NCI-H1048 (cell line): ENCODE results near the gene FAM78B.

Experiments
- DNase-seq: peaks from one replicate; lab custom pipeline; 2025; lab: John Stamatoyannopoulos, UW

The FAM78B gene

GRCh38 chr1:166164646-166164994, 2.2 kb downstream of the FAM78B start:
- DNase-seq, result no peak

DNA sequence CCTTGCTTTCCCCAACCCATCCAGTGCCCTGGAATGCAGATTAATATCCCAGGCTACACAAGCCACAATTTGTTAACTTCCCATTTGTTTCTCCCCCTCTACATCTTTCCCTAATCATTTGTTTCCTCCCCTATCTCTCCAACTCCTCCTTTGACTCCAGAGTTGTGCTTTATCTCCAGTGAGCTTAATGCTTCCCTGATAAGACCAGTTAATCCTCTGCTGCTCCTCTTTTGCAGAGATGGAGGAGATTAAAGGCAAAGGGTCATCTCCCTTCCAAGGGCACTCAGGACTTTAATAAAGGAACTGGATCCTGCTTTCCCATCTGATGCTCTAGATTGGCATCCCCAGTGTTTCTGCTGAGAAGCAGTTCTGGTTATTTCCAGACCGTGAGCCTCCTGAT, 7.1 kb downstream of the FAM78B start:
- no peak for DNase-seq

DNA sequence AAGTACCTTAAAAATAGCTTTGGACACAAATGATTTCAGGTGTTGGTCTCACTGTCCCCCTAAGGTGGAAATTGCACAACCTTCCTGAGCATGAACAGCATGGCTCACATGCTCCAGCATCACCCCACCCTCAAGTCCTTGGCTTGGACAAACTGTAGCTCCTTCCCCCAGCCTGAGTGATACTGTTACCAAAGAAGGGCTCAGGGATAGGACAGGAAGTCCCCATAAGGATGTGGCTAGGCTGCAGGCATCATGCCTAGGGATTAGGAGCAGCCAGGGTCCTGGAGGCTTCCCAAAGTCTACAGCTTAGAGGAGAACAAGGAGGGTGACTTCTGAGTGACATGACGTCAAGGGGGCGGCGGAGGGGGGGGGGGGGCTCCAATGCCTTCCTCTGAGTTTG, 10.1 kb downstream of the FAM78B start:
- no peak for DNase-seq

DNA sequence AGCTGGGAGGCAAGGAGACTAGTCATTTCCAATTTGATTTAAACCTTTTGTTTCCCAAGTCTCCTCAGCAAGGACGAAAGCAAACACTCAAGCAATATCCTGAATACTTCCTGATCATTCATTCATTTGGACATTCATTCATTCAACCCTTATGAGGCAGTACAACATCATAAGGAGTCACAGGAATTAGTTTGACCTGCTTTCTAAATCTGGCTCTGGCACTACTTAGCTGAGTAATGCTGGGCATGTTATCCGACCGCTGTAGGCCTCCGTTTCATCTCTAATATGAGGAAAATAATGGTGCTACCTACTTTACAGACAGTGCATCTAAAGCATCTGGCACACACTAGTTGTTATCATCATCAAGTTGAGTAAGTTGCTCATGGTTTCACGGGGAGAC, 11.7 kb downstream of the FAM78B start:
- no peak for DNase-seq

GRCh38 chr1:166153525-166154314, 13.1 kb downstream of the FAM78B start:
- no peak for DNase-seq

- no peak for DNase-seq
These were observed 13.8 kb downstream of the FAM78B start for GRCh38 chr1:166152978-166153377.

- no peak for DNase-seq
These were observed 15.0 kb downstream of the FAM78B start for GRCh38 chr1:166151804-166152203.

DNA sequence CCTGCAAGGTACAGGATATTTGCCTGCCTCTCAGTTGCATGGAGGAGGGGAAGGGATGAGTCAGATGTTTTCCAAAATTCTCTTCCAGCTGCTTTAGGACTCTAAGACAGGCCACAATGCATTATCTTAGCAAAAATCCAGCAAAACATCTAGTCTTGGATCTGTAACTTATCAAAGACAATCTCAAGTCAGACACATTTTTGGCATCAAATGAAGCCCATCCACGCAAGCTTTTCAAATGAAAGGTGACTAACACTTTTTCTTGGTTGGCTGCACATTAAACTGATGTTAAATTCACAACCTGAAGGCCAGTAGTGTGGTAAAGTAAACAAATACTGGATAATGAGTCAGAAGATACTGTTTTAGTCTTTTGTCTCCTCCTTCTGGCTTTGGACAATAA, 21.3 kb downstream of the FAM78B start:
- no peak for DNase-seq

DNA sequence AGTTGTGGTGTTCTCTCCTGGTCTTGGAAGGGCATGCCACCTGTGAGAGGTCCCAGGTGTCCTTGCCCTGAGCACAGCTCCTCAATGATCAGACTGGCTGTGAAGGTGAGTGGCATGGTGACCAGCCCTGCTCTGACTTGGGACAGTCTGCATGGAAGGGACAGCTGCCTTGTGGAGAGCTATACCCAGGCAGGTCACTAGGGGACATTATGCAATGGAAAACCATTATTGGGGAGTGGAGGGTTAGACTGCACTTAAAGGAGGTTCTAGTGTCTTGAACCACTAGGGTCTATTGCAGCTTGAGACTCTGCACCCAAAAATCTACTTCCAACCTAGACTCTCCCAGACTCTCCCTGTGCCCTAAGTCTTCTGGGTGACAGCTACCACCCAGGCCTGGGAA, 24.8 kb downstream of the FAM78B start:
- DNase-seq, result no peak

DNA sequence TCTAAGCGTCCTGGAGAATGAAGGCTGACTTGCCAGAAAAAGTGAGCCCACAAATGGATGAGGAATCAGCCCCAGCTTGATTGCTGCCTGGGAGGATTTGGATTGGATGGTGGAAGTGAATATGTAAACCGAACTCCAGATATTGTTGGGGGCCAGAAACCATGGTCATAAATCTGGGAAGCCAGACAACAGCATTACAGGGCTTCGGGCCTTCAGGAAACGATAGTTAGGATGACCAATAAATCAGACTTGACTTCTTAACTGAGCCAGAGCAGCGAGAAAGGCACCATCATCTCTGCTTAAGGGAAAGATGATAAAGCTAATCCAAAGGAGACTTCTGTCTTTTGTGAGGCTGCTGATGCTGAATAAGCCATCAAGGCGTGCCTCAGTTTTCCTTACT, 26.6 kb downstream of the FAM78B start:
- no peak for DNase-seq

DNA sequence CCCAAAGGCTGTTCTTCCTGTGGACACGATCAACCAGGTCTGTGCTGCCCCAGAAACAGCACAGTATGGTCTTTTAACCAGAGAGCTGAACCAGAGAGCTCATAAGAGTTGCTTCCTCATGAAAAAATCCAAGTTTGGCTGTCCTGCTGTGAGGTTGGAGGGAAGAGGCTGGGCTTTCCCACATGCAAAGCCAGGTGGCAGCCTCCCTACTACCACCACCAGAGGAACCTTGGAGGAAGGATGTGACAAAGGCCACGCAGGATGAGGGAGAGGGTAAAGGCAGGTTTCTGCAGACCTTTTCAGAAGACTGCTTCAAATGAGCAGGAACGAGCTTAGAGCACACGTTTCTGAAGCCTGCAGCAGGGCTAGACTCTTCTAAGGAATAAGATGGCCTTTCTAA, 27.1 kb downstream of the FAM78B start:
- no peak for DNase-seq

GRCh38 chr1:166136699-166137401, 30.0 kb downstream of the FAM78B start:
- DNase-seq, result no peak

DNA sequence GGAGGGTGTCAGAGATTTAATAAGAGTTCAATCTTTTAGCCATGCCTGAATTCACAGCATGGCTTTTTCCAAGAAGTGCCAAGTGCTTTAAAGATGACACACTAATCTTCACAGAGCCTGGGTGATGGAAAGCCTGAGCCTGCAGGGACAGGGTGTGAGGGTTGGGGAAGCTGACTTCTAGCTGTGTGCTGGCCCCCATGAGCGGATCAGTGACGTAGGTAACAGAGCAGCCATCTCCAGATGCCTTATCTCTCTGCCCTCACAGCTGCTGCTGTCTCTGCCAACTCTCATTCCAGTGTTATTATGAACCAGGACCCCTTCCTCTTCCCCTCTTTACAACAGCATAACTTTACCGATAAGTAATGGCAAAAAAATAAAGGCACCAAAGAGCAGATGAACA, 30.6 kb downstream of the FAM78B start:
- no peak for DNase-seq

DNA sequence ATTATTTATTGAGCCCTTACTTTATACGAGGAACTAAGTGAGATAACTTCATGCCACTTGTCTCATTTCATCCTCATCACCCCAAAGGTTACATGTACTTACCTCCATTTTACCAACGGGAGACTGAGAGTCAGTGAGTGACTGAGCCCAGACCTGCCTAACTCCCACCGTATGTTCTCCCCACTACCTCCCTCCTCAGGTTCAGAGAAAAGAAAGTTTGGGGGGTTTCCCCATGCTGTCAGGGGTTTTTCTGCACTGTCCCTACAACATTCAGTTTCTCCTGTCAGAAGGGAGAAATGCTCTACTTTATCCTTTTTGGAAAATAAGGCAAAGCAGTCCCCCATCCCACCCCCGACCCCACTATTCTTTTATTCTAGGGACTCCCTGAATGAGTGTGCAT, 32.9 kb downstream of the FAM78B start:
- DNase-seq, result no peak

- DNase-seq, result no peak
These were observed 33.4 kb downstream of the FAM78B start for GRCh38 chr1:166133276-166133841.

- no peak for DNase-seq
These were observed 34.3 kb downstream of the FAM78B start for GRCh38 chr1:166132496-166132895.

DNA sequence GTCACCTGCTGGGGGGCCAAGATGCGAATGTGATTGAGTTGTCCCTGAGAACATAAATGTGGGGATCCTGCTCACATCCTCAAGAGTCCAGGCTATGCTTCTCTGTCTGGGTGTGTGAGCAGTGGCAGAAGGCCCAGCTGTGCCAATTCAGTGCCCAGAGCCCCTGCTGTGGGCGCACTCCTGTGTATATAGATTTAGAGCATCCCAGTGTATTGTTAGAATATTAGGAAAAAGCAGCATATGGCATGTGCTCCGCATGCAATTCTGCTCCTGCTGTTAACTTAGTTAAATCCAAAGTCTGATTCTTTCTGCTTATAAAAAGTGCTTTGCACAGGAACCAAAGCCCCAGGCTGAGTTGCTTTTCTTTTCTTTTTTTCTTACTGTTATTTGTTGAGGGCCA, 37.8 kb downstream of the FAM78B start:
- no peak for DNase-seq

DNA sequence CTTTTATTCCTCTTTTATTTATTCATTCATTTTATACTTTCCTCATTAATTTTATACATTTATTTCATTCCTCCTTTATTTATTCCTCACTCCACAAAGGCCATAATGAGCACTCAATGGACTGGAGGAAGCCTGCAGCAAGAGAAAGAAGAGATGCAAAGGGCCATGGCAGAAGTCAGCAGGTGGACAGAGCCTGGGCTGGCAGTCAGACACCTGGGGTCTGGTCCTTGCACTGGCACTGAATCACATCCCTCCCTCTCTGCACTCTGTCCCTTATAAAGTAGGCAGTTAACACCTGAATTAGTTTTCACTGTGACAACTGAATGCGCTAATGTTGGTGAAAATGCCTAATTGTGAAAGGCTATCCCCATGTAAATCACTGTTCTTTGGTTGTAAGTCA, 38.6 kb downstream of the FAM78B start:
- DNase-seq, result no peak

DNA sequence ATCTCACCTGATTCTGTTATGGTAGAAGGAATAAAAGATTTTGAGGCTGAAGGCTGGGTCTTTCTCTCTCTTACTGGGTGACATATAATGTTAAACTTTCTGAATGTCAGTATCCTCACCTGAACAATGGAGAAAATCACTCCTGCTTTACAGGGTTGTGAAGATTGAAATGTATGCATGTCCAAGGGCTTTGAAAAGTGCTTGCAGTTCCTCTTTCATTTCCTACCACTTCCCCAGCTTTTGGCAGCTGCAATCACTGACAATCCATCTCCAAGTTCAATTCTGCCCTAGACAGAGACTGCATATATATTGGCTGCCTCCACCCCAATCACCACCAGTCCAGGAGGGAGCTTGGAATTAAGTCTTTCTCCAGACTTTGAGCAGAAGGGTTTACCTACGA, 39.8 kb downstream of the FAM78B start:
- no peak for DNase-seq

DNA sequence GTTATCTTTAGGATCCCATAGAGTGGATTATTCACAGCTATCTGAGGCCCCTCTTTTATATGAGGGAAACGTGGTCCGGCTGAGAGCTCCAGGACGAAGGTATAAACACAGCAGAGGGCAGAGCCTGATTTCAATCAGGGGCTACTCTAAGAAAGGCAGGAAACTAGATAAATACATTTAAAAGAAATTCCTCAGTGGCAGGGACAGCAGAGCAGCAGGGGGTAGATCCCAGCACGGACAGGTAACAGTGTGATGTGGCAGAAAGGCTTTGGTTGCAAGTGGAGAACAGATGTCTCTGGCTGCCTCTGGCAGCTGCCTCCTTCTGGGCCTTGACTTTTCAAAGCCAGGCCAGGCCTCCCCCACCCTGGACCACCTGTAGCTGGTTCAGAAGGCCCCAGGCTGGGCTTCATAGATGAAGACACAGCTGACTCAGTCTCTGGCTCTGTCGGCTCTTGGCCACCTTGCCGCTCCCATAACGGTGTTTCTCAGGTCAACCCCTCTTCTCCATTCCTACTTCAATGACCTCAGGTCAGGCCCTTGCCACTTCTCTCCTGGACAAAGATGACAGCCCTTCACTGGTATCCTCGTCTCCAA, 43.8 kb downstream of the FAM78B start:
- DNase-seq, result no peak

DNA sequence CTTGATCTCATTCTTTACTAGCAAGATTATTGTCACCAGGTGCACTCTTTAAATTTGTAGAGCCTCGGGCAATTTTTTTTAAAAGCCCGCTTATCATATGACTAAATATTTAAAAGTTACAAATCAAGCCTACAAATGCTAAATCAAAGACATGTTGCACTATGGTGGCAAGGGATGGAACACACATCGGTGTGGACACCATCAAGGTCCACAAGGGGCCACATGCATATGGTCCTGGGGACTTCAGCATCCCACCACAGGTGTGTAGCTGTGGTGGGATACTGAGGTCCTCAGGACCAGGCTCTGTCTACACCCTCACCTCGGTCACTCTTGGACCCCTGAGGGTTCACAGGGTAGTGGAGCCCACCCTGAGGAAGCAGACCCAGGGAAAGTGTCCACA, 45.8 kb downstream of the FAM78B start:
- no peak for DNase-seq

GRCh38 chr1:166120281-166120680, 46.5 kb downstream of the FAM78B start:
- no peak for DNase-seq

- no peak for DNase-seq
These were observed 47.3 kb downstream of the FAM78B start for GRCh38 chr1:166119471-166119965.
